ENCODE results near the gene ANKRD31. TPM values are rescaled to one million over a fixed set of nuclear protein-coding genes. Genes with fewer than 3 reads are reported as not detected.

ANKRD31 gene
- total RNA-seq, 1 experiment from 2014 or later, result 0.30 TPM

- no TSS peak for BruUV-seq (replicated peaks)
- CTCF ChIA-PET, result interaction anchor here (0.8 kb wide), 1 partner anchor 337 kb away, joined by 6 read pairs; no protein-coding TSS in a partner anchor
- H3K4me1 ChIP-seq (ENCODE audit: control insufficient read depth in 1 of 2, insufficient read depth in 2 of 2, low read length in 2 of 2), result no peaks in the 10 kb centered on the region
- no peaks in the 10 kb centered on the region for H3K9me2 ChIP-seq (ENCODE audit: insufficient read depth)
- intact Hi-C loops (cut with micrococcal nuclease), result loop anchor here (10.0 kb wide), 2 partner anchors 993 to 1357 kb away; no protein-coding TSS in a partner anchor
- TF ChIP-seq ELF1 (IDR thresholded peaks at IDR 0.05; ENCODE audit: borderline replicate concordance, low read depth) (no peak), EZH2phosphoT487 (IDR thresholded peaks at IDR 0.05; ENCODE audit: borderline replicate concordance) (no peak), REST (IDR thresholded peaks at IDR 0.05; ENCODE audit: low read depth) (no peak), SP1 (IDR thresholded peaks at IDR 0.05; ENCODE audit: low read depth) (no peak), SIN3A (IDR thresholded peaks at IDR 0.05; ENCODE audit: low read depth) (no peak)
- H3K27me3 ChIP-seq (ENCODE audit: insufficient read depth, low read length), result no peaks in the 10 kb centered on the region
- no peaks in the 10 kb centered on the region for H3K9me3 ChIP-seq (ENCODE audit: control insufficient read depth in 1 of 2, insufficient read depth in 1 of 2, low read depth in 1 of 2, low read length in 2 of 2)
- H3K36me3 ChIP-seq (ENCODE audit: control insufficient read depth in 1 of 2, insufficient read depth in 2 of 2, low read length in 2 of 2), result no peaks in the 10 kb centered on the region
- H4K20me1 ChIP-seq (ENCODE audit: insufficient read depth), result no peaks in the 10 kb centered on the region
- H3K9ac ChIP-seq (ENCODE audit: low read length), result no peak overlapping the region
- no peak overlapping the region for H3K4me2 ChIP-seq (ENCODE audit: low read length)
- H3K27ac ChIP-seq (ENCODE audit: low read depth, low read length), result no peak overlapping the region
- H3K4me3 ChIP-seq (replicated peaks in 1 of 2; ENCODE audit: low read depth in 1 of 2, low read length in 2 of 2), result no peak overlapping the region
- DNase-seq (ENCODE audit: low read depth, low spot score) (no peak), ATAC-seq (no peak)
- POLR2A ChIA-PET, result no interaction called here
- H3K79me2 ChIP-seq (ENCODE audit: insufficient read depth, low read length), result no peaks in the 10 kb centered on the region
- RAD21 ChIA-PET (ENCODE audit: low non-redundant PET in 1 of 2, low total read pairs in 2 of 2, uncharacterized antibody in 2 of 2, unreplicated experiment in 2 of 2), result no interaction called here
- no peak overlapping the region for H2AFZ ChIP-seq (ENCODE audit: low read depth, low read length, poor library complexity, severe bottlenecking)
Observed at GRCh38 chr5:75262271-75262670, 25.6 kb upstream of the ANKRD31 start.

- no peaks in the 10 kb centered on the region for H3K79me2 ChIP-seq (ENCODE audit: insufficient read depth, low read length)
- no peak for ATAC-seq
- H3K27ac ChIP-seq (ENCODE audit: low read depth, low read length), result no peak overlapping the region
- TF ChIP-seq ZNF274 (IDR thresholded peaks at IDR 0.05; ENCODE audit: low read depth, low read length) (no peak), ZFX (IDR thresholded peaks at IDR 0.05) (no peak), FOSL1 (IDR thresholded peaks at IDR 0.05; ENCODE audit: low read depth) (no peak), JUND (IDR thresholded peaks at IDR 0.05) (no peak), ZBTB33 (IDR thresholded peaks at IDR 0.05; ENCODE audit: extremely low read depth, insufficient replicate concordance, low read length) (no peak)
- ChIA-PET POLR2A (no interaction called here), RAD21 (ENCODE audit: low non-redundant PET in 1 of 2, low total read pairs in 2 of 2, uncharacterized antibody in 2 of 2, unreplicated experiment in 2 of 2) (no interaction called here), CTCF (interaction anchor here (1.4 kb wide), 1 partner anchor 335 kb away, joined by 7 read pairs; no protein-coding TSS in a partner anchor)
- H3K4me2 ChIP-seq (ENCODE audit: low read length), result no peak overlapping the region
- no peaks in the 10 kb centered on the region for H3K9me2 ChIP-seq (ENCODE audit: insufficient read depth)
- no TSS peak for BruUV-seq (replicated peaks)
- intact Hi-C loops (cut with micrococcal nuclease), result loop anchor here (10.0 kb wide), 2 partner anchors 994 to 1356 kb away; no protein-coding TSS in a partner anchor
- H2AFZ ChIP-seq (ENCODE audit: low read depth, low read length, poor library complexity, severe bottlenecking), result no peak overlapping the region
- H3K4me3 ChIP-seq (replicated peaks in 1 of 2; ENCODE audit: low read depth in 1 of 2, low read length in 2 of 2), result no peak overlapping the region
- H3K36me3 ChIP-seq (ENCODE audit: control insufficient read depth in 1 of 2, insufficient read depth in 2 of 2, low read length in 2 of 2), result no peaks in the 10 kb centered on the region
- H3K9me3 ChIP-seq (ENCODE audit: control insufficient read depth in 1 of 2, insufficient read depth in 1 of 2, low read depth in 1 of 2, low read length in 2 of 2), result no peaks in the 10 kb centered on the region
- no peaks in the 10 kb centered on the region for H4K20me1 ChIP-seq (ENCODE audit: insufficient read depth)
- no peaks in the 10 kb centered on the region for H3K27me3 ChIP-seq (ENCODE audit: insufficient read depth, low read length)
- DNase-seq (ENCODE audit: low read depth, low spot score), result no peak
- H3K9ac ChIP-seq (ENCODE audit: low read length), result no peak overlapping the region
- H3K4me1 ChIP-seq (ENCODE audit: control insufficient read depth in 1 of 2, insufficient read depth in 2 of 2, low read length in 2 of 2), result no peaks in the 10 kb centered on the region
Observed at GRCh38 chr5:75260708-75261107, 24.0 kb upstream of the ANKRD31 start.

Data from HCT116 (cell line).